Measurements from ENCODE around the gene PLEKHM1.
"Not testable (repeated sequence)": the region's sequence is repeated elsewhere in the genome, so short reads cannot be mapped to it uniquely, and the experiment has no call there.

PLEKHM1 gene

DNA sequence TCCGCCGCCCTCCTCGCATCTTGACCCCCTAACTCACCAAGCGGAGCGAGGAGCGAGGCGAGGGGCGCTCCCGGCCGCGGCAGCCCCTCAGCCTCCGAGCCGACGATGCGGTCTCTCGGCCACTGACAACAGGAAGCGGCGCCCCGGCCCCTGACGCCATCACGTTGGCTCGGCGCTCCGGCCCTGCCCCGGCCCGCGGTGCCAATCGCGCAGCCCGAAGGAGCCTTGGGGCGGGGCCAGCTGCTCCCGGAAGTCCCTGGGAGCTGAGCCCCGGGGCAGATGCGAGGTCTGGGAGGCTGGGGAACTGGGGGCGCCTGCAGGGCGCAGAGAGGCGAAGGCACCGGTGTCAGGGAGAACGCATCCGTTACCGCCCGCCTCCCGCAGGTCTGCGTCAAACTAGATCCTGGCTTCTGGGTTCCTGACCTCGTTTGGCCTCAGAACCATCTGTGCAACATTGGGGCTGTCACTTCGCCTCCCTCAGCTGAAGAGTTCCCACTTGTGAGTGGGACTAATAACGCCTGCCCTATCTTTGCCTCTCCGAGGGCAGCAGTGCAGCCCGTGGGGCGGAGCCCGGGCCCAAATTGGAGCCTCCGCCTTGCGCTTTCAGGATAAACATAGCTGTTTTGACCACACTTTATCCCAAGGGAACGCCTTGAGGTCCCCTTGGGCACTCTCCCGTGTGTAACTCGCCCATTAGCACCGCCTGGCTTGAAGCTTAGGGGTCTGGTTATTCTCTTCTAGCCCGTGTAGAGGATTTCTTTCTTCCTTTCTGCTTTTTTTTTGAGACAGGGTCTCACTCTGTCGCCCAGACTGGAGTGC lies at the start of gene PLEKHM1:
PLEKHM1 (minus strand) TSS at position 107 of the 819 bp plus-strand sequence. CDS start 8,237 bp downstream, outside the sequence.
- peak; percentile 55 for DNase-seq

DNA sequence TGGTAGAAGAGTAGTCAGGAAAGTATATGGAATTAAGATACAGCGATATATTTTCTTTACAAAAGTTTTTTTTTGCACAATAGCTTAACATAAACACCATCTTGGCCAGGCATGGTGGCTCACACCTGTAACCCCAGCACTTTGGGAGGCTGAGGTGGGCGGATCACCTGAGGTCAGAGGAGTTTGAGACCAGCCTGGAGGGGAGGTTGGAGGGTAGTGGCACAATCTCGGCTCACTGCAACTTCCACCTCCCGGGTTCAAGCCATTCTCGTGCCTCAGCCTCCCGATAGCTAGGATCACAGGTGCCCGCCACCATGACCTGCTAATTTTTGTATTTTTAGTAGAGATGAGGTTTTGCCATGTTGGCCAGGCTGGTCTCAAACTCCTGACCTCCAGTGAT lies 47.6 kb upstream of the PLEKHM1 start:
- DNase-seq: not testable (repeated sequence)

DNA sequence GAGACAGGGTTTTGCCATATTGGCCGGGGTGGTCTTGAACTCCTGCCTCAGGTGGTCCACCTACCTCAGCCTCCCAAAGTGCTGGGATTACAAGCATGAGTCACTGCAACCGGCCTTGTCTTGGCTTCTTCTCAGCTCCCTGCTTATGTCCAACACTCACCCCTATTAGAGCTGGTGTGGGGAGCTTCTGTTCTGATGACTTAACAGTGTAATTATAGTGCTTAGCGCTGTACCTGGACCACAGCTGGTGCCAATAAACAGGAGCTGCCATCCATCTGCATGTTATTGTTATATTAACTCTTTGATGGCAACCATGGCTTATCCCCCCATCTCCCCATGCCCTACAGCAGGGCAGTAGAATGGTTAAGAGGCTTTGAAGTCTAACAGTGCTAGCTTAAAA lies 15.6 kb upstream of the PLEKHM1 start:
- not testable (repeated sequence) for DNase-seq

DNA sequence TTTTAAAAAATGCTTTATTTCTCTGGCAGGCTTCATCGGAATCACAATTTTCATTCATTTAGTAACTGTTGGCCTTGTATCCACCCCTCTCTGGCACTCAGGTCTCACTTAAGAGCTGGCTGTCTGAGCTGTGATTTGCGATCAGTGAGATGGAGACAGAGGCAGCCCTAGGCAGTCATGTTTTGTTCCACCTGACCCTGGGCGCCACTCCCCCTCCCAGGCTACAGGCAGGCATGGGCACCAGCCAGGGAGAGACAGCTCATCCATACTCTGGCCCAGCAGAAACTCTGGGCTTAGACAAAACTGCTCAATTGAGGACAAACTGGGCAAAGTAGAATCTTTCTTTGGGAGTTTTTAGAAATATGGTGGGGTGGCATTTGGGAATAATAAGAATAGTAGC lies 14.7 kb upstream of the PLEKHM1 start:
- not testable (repeated sequence) for DNase-seq

DNA sequence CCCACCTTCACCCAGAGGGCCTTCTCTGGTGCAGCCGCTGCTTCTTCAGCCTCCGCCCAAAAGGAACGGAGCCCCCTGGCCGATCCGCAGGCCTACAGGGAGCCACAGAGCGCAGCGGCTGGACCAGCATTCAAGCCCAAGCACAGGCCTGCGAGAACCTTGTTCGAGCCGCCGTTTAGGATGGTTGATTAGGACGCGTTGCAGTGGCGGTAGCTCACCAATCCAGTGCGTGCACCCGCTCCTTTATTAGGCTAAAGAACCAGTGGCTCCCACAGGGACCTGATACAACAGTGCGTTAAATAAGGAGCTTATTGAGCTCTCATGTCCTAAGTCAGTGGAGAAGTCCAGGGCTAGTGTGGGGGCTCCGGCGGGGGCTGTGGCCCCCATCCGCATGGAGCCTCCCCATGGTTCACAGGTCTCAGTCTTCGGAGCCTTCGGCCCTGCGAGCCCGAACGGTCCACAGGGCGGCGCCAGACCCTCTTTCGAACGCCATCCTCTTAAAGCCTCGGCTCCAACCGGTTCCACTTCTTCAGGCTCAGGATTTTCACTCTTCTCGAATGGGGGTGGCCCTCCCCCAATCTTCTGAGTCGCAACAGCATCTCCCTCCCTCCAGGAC lies 10.7 kb upstream of the PLEKHM1 start:
- not testable (repeated sequence) for DNase-seq

DNA sequence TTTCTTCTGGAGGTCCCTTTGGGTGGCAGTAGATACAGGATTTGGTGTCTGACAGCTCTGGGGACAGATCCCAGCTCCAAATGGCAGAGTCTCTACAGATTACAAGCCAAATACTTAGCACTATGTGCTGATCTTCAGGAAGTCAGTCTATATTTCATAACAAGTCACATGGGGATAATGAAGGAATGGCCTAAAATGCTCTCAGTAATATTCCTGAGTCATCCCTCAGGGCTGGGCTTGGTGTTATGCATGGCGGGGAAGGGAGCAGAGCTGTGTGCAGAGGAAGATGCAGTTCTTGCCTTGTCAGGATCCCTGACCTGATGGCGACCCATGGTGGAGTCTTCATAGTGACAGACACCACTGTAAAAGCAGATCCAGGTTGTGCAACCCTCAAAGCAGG lies 10.0 kb upstream of the PLEKHM1 start:
- DNase-seq: not testable (repeated sequence)

DNA sequence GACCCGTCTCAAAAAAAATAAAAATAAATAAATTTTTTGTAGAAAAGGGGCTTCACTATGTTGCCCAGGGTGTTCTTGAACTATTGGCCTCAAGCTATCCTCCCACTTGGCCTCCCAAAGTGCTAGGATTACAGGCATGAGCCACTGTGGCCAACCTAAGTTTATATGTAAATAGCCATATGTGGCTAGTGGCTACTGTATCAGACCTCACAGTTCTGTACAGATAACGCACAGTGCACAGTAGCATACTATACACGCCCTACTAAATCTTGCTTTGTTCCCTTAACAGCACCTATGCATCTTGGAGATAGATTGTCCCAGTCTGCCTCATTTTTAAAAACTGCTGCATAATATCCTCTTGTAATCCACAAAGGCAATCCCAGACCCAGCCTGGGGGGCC lies 8.7 kb upstream of the PLEKHM1 start:
- not testable (repeated sequence) for DNase-seq

DNA sequence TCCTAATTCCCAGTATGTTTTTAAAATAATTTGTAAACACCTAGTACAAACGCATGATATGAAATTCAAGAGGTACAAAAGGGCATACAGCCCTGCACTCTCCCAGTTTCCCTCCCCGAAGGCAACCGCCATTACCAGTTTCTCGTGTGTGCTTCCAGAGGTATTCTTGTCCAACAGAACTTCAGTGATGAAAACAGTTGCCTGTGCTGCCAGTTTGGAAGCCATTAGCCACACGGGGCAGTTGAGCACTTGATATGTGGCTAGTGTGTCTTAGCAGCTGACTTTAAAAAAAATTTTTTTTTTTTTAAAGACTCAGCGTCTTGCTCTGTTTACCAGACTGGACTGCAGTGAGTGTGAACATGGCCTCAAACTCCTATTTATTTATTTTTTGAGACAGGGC lies 7.9 kb upstream of the PLEKHM1 start:
- DNase-seq: not testable (repeated sequence)

DNA sequence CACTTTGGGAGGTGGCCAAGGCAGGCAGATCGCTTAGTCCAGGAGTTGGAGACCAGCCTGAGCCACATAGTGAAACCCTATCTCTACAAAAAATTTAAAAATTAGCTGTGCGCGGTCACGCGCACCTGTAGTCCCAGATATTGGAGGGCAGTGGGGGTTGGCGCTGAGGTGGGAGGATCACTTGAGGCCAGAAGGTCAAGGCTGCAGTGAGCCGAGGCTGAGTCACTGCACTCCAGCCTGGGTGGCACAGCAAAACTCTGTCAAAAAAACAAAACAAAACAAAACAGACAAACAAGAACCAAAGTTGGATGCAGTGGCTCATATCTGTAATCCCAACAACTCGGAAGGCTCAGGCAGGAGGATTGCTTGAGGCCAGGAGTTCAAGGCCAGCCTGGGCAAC lies 6.9 kb upstream of the PLEKHM1 start:
- not testable (repeated sequence) for DNase-seq

DNA sequence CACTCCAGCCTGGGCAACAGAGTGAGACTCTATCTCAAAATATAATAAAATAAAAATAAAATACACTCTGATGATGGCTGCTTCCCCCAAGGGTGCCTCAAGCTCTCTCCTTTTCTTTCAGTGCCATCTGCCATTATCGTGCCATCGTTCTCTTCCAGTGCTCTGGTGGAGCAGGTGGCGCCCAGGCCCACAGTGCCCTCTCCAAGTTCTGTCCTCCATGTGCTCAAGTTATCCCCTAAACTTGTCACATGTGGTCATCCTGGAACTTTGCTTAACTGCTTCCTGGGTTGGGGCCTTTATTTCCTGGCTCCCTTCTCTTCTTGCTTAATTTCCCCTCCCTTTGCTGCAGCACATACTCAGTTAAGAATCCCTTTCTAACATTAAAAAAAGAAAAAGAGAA lies 6.0 kb upstream of the PLEKHM1 start:
- not testable (repeated sequence) for DNase-seq

DNA sequence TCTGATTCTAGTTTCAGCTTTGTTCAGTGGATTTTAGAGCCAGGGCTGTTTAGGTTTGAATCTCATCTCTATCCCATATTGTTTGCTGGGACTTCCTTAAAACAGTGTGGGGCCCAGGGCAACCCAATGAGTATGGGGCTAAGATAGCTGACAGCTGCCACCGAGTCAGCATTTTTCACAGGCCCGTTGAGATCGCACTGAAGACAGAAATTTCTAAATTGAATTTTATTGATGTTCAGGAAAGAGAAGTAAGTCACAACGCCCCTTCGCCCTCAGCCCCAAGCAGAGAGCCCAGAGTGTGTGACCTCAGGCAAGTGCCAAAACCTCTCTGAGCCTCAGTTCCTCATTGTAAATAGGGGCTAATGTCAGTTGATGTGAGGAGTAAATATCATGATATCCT lies 4.0 kb upstream of the PLEKHM1 start:
- DNase-seq: not testable (repeated sequence)

DNA sequence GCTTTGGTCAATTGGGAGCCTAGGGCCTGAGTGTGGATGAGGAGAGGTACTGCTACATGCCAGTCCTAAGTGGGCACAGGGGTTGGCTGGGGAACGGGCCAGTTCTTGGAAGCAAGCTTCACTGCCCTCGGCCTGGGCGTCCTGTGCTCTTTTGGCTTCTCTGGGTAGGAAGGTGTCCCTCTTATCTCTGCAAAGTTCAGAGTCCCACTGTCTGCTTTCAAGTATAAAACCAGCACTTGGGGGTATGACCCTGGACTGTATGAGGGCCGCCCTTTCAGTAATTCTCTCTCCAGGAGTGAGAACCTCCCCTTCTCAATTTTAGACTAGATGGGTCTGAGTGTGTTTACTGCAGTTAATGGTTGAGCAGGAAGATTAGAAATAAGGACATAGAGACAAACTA lies 1.6 kb upstream of the PLEKHM1 start:
- not testable (repeated sequence) for DNase-seq

DNA sequence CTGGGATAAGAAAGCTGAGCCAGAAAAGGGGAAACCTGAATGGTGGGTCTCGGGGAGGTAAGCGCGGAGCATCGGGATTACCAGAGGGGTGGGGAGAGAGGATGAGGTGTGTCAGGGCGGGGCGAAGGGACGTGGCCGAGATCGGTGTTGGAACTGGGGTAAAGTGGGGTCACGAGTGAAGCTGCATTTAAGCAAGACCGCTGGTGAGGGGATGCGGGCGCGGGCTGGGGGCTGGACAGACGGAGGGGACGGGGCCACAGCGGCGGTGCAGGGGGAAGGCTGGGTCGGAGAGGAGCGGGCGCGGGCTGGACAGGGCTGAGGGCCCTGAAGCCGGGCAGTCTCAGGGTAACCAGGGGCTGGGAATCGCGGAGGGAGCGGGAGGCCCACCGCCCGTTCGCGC lies 323 bp downstream of the PLEKHM1 start:
- DNase-seq: not testable (repeated sequence)

DNA sequence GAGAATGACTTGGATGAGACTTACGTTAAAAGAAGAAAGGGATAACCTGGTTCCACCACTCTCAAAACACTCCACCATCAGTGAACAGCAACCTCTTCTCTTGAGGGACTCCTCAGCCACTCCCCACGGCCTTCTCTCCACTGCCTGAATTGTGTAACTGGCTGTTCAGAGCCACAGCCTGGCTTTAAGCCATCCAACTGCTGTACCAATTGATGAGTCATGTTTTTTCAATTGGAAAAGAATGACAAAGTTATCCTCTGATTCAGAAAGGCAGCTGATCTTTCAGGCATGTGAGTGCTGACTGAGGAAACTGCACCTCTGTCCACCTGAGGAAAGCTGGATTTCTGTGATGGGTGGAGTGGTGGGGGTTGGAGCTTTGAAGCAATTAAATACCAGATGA lies 2.8 kb downstream of the PLEKHM1 start:
- DNase-seq: not testable (repeated sequence)

DNA sequence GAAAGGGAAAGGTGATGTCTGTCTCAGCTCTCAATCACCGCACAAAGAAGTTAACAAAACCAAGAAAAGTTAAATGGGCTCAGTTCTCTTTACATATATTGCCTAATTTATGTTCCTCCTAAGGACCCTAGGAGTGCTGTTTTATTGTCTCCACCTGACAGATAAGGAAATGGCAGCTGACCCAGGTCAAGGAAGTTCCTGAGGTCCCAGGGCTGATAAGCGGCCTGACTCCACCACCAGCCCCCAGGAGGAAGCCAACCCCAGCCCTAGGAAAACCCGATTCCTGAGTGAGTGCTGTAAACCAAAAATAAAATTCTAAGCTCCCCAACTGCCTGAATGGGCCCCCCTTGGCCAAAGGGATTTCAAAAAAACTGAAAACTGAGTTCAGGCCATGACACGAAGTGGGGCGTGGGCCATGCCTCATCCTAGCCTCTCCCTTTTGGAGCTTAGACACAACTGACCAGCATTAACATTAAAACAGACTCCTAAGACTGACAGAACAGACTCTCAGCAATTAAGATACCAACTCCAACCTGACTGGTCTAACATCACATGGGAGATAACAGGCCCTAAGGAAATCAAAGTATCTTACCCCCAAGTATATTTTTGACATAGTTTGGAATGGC lies 6.8 kb downstream of the PLEKHM1 start:
- DNase-seq: not testable (repeated sequence)

DNA sequence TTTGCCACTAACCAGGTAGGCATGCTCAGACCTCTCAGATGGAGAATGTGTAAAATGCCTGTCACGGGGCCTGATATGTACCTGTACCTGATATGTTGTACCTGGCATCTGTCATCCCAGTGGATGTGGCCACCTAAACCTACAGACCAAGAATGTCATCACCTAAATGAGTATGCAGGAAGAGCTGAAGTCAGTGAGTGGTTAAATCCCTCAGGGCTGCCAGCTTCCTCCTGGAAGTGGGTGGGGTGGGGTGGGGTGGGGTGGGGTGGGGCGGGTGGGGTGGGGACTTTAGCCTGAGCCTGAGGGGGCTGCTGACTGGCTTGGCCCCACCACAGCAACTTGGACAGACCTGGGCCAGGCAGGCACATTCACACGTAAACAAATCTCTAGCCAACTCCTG lies 7.3 kb downstream of the PLEKHM1 start:
- DNase-seq: not testable (repeated sequence)

DNA sequence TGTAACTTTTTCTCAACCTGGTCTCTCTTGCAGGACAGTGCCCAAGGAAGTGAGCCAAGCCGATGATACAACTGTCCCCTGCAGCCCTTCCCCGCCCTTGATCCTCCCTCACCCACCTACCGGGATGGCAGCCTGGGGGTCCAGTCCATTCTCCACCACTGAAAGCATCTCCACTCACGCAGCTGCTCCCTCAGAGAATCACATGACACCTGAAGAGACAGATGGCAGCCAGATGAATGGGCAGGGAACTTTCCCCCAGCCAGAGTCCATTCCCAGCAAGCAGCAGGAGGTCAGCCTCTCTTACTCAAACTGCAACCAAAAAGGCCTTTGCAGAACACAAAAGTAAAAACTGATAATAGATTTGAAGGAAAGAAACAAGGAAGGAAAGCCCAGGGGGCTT lies 8.2 kb downstream of the PLEKHM1 start:
- not testable (repeated sequence) for DNase-seq

DNA sequence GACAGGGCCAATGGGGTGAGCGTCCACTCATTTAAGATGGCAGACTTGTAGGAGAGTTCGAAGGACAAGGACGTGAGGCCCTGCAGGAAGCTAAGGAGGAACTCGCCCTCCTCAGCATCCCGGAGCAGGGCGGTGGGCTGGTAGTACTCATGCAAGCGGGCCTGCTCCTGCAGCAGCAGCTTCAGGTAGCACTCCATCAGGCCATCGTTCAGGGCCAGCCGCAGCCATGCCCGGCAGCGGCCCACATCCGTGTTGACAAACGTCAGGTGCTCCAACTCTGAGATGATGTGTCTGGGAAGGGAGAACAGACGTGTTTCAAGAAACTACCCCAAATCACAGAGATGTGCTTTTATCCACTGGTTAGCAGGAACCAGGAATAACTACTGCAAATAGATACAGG lies 15.1 kb downstream of the PLEKHM1 start:
- not testable (repeated sequence) for DNase-seq

DNA sequence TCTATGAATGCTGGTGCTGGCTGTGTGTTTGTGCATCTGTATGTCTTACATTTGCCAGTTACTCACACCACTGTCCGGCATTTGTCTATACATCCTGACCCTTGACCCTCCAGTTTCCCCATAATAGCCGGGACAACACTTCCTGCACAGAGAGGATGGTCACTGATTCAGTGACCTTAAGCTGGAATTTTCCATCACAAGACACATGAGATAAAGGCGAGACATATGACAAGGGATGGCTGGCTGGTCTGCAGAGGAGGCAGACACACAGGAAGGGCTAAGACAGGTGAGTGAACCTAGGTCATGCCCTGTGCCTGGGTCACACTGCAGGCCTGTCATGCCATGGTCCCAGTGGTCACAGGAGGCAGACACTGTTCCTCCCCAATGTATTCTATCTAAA lies 18.3 kb downstream of the PLEKHM1 start:
- not testable (repeated sequence) for DNase-seq

DNA sequence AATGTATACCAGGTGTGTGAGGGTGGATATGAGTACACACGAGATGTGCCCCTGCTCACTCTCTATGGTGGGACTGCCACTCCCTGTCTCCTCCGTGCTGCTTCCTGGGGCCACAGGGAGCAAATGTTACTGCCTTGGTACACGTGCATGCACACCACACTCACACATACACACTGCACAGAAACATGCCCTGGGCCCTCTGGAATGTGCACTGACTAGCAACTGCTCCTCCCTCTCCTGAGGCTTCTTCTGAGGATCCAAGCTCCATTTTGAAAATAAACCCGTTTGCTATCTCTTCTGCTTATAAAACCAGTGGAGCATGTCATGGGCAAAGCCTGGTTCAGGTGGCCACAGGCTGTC lies 21.3 kb downstream of the PLEKHM1 start:
- DNase-seq: not testable (repeated sequence)

DNA sequence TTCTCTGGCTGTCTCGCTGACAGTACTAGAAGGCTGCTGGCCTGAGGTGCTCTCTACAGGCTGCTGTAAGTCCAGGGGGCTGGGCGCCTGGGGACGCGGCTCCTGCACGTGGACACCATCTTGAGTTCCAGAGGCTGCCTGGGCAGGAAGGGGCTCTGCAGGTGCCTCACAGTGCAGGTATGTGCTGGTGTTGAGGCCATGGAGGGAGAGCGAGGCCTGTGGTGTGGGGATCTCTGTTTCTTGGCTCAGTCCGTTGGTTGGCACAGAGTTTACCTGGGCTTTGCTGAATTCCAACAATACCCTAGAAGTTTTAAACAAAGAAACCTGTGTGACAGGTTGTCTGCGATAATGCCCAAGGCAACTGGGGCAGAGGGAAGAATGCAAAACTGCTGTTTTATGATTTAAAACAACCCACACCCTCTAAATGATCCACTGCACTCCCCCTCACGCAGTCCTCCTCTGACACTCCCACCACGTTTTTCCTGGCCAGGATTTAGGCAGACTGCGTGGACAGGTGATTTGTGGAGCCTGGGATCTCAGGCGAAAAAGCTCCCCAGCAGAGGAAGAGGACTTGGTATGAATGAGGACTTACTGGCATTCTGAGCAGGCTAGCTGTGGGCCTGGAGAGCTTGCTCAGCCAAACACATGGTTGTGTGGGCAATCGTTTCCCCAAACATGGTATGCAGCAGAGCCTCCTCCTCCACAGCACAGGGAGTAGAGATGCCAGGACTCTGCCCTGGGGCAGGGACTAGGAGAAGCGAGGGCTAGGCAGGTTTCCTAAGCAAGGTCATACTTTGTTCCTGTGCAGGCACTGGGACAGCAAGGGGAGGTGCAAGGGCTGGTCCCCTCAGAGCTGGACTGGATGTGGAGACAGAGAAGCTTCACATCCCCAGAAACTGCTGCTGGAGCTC lies 22.0 kb downstream of the PLEKHM1 start:
- DNase-seq: not testable (repeated sequence)

DNA sequence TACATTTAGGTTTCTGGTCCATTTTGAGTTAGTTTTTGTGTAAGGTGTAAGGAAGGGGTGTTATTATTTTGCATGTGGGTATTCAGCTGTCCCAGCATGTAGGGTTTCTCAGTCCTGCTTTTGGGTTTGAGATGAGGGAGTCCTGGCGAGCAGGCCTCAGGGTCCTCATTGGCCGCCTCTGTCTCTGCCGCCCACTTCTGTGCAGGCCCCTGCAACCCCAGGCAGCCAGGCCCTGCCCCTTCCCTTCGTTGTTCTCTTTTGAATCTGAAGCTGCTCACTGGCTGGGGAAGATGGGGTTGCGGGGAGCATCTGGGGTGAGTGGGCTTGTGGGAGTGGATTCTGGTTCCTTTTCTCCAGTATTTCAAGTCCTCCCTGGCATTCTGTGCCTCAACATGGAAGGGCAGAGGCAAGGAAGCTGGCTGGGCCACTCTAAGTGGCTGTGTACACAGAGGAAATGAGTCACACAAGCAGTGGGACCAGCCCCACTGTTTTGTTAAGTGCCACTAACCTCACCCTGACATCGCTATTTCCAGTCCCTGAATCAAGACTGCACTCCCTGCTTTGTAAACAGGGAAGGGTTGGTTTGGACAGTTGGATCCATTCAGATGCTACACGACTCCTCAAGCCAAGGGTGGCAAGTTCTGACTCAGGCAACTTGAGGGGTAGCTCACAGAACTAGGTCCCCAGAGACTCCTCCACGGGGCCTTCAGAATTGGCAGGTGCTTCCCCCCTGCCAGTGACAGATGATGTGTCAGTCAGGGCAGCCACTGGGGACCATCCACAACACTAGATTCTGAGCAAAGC lies 28.8 kb downstream of the PLEKHM1 start:
- peak; percentile 18 for DNase-seq
